Measurements from ENCODE around the gene TLR5.

DNA sequence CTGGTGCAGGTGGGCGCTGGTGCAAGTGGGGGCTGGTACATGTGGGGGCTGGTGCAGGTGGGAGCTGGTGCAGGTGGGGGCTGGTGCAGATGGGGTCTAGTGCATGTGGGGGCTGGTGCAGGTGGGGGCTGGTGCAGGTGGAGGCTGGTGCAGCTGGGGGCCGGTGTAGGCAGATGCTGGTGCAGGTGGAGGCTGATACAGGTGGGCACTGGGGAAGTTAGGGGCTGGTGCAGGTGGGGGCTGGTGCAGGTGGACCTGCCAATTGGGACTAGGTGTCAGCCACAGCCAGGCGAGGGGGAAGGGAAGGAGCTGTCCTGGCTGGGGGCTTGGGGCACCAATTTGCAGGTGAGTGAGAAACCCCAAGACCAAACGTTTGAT lies 46.5 kb upstream of the TLR5 start:
- TF ChIP-seq, protein P1, sequence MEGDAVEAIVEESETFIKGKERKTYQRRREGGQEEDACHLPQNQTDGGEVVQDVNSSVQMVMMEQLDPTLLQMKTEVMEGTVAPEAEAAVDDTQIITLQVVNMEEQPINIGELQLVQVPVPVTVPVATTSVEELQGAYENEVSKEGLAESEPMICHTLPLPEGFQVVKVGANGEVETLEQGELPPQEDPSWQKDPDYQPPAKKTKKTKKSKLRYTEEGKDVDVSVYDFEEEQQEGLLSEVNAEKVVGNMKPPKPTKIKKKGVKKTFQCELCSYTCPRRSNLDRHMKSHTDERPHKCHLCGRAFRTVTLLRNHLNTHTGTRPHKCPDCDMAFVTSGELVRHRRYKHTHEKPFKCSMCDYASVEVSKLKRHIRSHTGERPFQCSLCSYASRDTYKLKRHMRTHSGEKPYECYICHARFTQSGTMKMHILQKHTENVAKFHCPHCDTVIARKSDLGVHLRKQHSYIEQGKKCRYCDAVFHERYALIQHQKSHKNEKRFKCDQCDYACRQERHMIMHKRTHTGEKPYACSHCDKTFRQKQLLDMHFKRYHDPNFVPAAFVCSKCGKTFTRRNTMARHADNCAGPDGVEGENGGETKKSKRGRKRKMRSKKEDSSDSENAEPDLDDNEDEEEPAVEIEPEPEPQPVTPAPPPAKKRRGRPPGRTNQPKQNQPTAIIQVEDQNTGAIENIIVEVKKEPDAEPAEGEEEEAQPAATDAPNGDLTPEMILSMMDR (IDR thresholded peaks at IDR 0.05): no peak
- no peak for TF ChIP-seq POLR2AphosphoS5 (IDR thresholded peaks at IDR 0.05)
- no peak for TF ChIP-seq POLR2A (IDR thresholded peaks at IDR 0.05)
- no peak for TF ChIP-seq EP300 (IDR thresholded peaks at IDR 0.05)

All from gastroesophageal sphincter (tissue), 3 donors.